ENCODE data around the gene CFDP1. TPM values are rescaled to one million over a fixed set of nuclear protein-coding genes. Genes with fewer than 3 reads are reported as not detected.

CFDP1 gene
- total and polyA plus RNA-seq, 2 of the 13 experiments (the other 11 are each of a cell fraction or from before 2014, with no cell fraction given) = 78.6 to 153 TPM

DNA sequence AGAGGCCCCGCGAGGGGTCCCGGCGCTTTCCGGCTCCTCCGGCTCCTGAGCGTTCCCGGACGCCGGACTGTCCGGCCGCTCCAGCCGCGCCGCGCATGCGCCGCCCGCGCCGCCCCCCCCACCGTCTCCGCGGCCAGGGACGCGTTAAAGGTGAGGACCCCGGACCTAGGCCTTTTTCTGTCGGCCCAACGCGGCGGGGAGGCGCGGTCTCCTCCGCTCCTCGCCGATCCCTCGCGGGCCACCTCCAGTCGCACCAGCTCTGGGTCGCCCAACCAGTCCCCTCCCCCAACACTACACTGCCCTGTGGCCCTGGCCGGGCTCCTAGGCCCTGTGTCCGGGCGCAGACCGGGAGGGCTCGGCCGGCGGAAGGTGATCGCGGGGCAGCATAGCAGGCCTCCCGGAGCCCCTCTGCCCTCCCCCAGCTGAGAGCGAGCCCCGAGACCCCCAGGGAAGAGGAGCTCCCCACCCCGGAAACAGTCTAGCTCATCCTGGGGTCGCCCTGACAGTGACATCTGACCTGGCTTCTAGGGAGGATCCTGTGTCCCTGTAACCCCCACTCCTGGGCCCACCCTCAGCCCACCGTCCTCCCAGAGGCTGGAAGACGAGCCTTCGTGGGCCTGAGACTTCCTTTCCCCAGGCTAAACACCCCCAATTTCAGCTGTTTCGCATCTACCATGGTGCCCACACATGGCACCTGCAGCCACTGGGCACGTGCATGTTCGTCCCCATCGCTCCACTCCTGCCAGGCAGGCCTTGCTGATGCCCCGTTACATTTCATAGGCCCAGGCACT, 167.2 kb downstream of the CFDP1 start (continued):
- TF ChIP-seq CENPT (CRISPR knock-in tag; IDR thresholded peaks at IDR 0.05; ENCODE audit: low read depth) = no peak
- TF ChIP-seq RORA (CRISPR knock-in tag; IDR thresholded peaks at IDR 0.05) = no peak
- peak; percentile 50; the same call in 1 of the 2 replicates for TF ChIP-seq CREB3 (CRISPR knock-in tag; IDR thresholded peaks at IDR 0.05)
- TF ChIP-seq, protein P1, sequence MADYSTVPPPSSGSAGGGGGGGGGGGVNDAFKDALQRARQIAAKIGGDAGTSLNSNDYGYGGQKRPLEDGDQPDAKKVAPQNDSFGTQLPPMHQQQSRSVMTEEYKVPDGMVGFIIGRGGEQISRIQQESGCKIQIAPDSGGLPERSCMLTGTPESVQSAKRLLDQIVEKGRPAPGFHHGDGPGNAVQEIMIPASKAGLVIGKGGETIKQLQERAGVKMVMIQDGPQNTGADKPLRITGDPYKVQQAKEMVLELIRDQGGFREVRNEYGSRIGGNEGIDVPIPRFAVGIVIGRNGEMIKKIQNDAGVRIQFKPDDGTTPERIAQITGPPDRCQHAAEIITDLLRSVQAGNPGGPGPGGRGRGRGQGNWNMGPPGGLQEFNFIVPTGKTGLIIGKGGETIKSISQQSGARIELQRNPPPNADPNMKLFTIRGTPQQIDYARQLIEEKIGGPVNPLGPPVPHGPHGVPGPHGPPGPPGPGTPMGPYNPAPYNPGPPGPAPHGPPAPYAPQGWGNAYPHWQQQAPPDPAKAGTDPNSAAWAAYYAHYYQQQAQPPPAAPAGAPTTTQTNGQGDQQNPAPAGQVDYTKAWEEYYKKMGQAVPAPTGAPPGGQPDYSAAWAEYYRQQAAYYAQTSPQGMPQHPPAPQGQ (CRISPR knock-in tag; IDR thresholded peaks at IDR 0.05; ENCODE audit: borderline replicate concordance) = no peak
- TF ChIP-seq ZNF260 (CRISPR knock-in tag; IDR thresholded peaks at IDR 0.05; ENCODE audit: borderline replicate concordance, low read depth) = no peak
- TF ChIP-seq, protein P2, sequence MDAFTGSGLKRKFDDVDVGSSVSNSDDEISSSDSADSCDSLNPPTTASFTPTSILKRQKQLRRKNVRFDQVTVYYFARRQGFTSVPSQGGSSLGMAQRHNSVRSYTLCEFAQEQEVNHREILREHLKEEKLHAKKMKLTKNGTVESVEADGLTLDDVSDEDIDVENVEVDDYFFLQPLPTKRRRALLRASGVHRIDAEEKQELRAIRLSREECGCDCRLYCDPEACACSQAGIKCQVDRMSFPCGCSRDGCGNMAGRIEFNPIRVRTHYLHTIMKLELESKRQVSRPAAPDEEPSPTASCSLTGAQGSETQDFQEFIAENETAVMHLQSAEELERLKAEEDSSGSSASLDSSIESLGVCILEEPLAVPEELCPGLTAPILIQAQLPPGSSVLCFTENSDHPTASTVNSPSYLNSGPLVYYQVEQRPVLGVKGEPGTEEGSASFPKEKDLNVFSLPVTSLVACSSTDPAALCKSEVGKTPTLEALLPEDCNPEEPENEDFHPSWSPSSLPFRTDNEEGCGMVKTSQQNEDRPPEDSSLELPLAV (CRISPR knock-in tag; conservative IDR thresholded peaks at IDR 0.05; ENCODE audit: low read depth) = no peak
- no peak for TF ChIP-seq FOXA1 (IDR thresholded peaks at IDR 0.05)
- TF ChIP-seq FOXA1 (CRISPR knock-in tag; IDR thresholded peaks at IDR 0.05) = 0 out of 2 replicates have a peak, but pooled peaks have one; percentile 16
- TF ChIP-seq SCMH1 (CRISPR knock-in tag; IDR thresholded peaks at IDR 0.05; ENCODE audit: borderline replicate concordance) = no peak
- TF ChIP-seq, protein P3, sequence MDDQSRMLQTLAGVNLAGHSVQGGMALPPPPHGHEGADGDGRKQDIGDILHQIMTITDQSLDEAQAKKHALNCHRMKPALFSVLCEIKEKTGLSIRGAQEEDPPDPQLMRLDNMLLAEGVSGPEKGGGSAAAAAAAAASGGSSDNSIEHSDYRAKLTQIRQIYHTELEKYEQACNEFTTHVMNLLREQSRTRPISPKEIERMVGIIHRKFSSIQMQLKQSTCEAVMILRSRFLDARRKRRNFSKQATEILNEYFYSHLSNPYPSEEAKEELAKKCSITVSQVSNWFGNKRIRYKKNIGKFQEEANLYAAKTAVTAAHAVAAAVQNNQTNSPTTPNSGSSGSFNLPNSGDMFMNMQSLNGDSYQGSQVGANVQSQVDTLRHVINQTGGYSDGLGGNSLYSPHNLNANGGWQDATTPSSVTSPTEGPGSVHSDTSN (CRISPR knock-in tag; IDR thresholded peaks at IDR 0.05; ENCODE audit: borderline replicate concordance) = no peak; the same call in 1 of the 2 replicates
- 0 out of 2 replicates have a peak, but pooled peaks have one; percentile 43 for TF ChIP-seq ONECUT2 (CRISPR knock-in tag; IDR thresholded peaks at IDR 0.05)
- TF ChIP-seq HCFC1 (IDR thresholded peaks at IDR 0.05; ENCODE audit: low read depth, low read length) = no peak
- TF ChIP-seq MTF1 (CRISPR knock-in tag; IDR thresholded peaks at IDR 0.05) = no peak
- TF ChIP-seq ZNF333 (CRISPR knock-in tag; IDR thresholded peaks at IDR 0.05; ENCODE audit: borderline replicate concordance) = no peak
- no peak for TF ChIP-seq ZNF619 (CRISPR knock-in tag; IDR thresholded peaks at IDR 0.05)
- TF ChIP-seq, protein P4, sequence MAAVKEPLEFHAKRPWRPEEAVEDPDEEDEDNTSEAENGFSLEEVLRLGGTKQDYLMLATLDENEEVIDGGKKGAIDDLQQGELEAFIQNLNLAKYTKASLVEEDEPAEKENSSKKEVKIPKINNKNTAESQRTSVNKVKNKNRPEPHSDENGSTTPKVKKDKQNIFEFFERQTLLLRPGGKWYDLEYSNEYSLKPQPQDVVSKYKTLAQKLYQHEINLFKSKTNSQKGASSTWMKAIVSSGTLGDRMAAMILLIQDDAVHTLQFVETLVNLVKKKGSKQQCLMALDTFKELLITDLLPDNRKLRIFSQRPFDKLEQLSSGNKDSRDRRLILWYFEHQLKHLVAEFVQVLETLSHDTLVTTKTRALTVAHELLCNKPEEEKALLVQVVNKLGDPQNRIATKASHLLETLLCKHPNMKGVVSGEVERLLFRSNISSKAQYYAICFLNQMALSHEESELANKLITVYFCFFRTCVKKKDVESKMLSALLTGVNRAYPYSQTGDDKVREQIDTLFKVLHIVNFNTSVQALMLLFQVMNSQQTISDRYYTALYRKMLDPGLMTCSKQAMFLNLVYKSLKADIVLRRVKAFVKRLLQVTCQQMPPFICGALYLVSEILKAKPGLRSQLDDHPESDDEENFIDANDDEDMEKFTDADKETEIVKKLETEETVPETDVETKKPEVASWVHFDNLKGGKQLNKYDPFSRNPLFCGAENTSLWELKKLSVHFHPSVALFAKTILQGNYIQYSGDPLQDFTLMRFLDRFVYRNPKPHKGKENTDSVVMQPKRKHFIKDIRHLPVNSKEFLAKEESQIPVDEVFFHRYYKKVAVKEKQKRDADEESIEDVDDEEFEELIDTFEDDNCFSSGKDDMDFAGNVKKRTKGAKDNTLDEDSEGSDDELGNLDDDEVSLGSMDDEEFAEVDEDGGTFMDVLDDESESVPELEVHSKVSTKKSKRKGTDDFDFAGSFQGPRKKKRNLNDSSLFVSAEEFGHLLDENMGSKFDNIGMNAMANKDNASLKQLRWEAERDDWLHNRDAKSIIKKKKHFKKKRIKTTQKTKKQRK (IDR thresholded peaks at IDR 0.05; ENCODE audit: low read length) = no peak
- TF ChIP-seq PAF1 (CRISPR knock-in tag; IDR thresholded peaks at IDR 0.05) = no peak
- no peak for TF ChIP-seq ZFP41 (CRISPR knock-in tag; IDR thresholded peaks at IDR 0.05; ENCODE audit: borderline replicate concordance)

Measured in HepG2 (cell line).